G401.6 (cell line): ENCODE results near the gene DMRT1.

Experiments used
- FAIRE-seq: peaks from 2 replicates; lab custom pipeline; 2012; peaks lifted over from hg19 to GRCh38; lab: Jason Lieb, UNC

Gene DMRT1

DNA sequence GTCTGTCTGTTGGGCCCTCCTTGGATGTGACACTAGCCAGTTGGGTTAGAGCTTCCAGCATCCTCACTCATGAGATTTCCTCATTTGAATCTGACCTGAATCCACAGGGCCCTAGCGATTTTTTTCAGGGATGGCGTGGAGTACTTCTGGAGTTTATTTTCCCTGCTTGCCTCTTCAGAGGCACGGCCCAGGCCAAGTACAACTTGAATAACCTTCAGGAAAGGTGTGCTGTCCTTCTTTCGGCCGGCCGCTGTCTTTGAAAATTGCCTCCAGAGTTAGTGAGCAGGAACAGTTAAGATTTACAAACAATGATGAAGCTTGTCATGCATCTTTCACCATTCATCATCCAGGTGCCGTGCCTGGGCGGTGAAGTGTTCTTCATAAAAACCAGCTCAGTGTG is 85.5 kb downstream of the DMRT1 start:
- FAIRE-seq, result no peak

GRCh38 chr9:928363-929042 is 87.0 kb downstream of the DMRT1 start:
- FAIRE-seq, result no peak

DNA sequence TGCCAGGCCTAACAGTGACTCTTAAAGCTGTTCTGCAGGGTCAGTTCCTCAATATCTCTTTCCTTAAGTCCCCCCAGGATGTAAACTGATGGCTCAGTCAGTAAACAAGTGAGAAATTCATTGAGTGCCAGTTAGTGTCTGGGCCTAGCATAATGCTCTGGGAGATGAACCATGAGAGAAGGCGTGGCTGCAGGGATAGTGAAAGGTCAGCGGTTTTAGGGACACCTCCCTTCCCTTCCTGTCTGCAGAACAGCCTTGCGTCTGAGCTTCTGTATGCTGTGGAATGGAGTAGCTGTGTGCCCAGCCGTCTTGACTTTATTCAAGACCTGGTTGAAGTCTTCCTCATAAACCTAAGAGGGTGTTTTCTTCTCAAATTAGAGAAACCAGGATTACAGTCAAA is 88.2 kb downstream of the DMRT1 start:
- FAIRE-seq, result no peak

GRCh38 chr9:933356-933755 is 91.9 kb downstream of the DMRT1 start:
- FAIRE-seq, result no peak

- FAIRE-seq, result no peak
Measured at GRCh38 chr9:935348-935965, 94.0 kb downstream of the DMRT1 start.

- no peak for FAIRE-seq
Measured at GRCh38 chr9:942805-943580, 101.5 kb downstream of the DMRT1 start.

DNA sequence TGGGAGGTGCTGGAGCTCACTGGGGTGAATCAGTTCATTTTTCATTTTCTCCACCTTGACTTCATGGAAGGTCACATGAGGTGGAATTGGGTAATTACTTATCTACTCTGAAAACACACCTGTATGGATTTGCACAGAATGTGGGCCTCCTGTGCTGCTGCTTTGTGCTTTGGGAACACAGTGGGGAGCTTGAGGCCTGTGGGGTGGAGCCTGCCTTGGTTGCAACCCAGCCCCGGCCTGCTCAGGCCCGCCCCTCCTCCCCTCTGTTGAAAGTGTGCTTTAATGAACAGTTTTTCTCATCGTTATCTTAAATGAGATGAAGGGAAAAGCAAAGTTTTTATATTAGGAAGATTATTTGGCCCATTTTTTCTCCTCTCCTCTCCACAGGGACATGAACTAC is 106.5 kb downstream of the DMRT1 start:
- FAIRE-seq, result no peak

- no peak for FAIRE-seq
Measured at GRCh38 chr9:948497-948896, 107.0 kb downstream of the DMRT1 start.

GRCh38 chr9:950139-950538 is 108.6 kb downstream of the DMRT1 start:
- FAIRE-seq, result no peak

- no peak for FAIRE-seq
Measured at GRCh38 chr9:952546-952945, 111.0 kb downstream of the DMRT1 start.

DNA sequence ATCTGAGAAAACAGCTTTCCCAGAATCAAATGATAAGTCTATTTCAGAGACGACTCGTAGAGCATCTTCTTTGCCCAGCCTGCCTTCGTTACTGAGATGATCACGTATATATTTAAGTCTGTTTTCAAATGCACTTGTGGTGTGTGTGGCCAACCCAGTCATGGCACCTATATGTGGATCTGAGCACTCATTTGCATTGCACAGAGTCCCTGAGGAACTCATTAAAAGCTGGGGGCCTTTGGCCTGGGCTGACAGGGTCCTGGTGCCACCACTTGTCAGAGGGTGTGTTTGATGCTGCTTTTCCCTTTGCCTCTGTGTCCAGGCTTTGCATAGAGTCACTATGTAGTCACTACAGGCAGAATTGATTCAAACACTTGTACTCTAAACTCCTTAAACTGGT is 117.6 kb downstream of the DMRT1 start:
- FAIRE-seq, result no peak

- no peak for FAIRE-seq
Measured at GRCh38 chr9:959914-960313, 118.4 kb downstream of the DMRT1 start.

GRCh38 chr9:962023-962422 is 120.5 kb downstream of the DMRT1 start:
- no peak for FAIRE-seq

GRCh38 chr9:965497-965896 is 124.0 kb downstream of the DMRT1 start:
- no peak for FAIRE-seq

- FAIRE-seq, result no peak
Measured at GRCh38 chr9:966870-967269, 125.4 kb downstream of the DMRT1 start.

DNA sequence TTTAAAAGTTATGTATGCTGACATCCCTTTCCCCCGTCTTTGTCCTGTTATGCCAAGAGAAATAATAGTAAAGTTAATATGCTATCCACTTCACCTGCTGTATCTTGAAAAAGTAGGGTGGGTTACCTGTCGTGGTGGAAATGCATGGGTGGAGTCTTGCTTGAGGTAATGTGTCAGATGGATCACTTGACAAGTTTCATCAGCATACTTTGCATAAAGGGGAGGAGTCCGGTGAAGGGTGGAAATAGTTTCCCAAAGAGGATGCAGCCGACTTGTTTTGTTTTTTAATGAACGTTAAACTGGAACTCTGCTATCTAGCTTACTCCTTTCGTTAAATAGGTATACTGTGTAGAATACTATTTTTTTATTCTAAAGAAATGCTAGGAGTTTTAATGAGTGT is 125.9 kb downstream of the DMRT1 start:
- no peak for FAIRE-seq

DNA sequence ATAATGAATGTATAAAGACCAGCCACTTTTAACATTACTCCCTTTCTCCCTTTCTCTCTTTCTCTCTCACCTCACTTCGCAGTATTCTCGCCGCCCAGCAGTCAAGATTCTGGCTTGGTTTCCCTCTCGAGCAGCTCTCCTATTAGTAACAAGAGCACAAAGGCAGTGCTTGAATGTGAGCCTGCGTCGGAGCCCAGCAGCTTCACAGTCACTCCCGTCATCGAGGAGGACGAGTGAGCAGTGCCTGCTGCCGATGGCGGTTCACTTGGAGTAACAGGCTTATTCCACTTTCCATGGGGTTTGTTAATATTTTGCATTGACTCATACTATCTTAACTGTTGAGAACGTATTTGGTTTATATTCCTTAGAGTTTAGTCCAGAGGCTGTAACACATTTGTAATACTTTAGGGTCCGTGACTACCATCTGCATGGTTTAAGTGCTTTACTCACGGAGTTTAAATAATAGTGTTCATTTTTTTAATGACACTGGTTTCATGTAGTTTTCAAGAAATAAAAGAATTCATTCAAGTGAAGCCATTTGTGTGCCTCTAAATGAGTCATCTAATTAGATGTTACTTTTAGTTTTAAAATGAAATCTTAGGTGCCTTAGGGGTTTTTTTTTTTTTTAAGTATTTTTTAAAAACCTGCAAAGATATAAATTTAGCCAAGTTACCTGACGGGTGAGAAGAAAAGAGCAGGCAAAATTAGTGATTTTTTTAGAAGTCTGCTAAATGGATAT is 126.6 kb downstream of the DMRT1 start:
- FAIRE-seq, result no peak

GRCh38 chr9:969310-970150 is 128.0 kb downstream of the DMRT1 start:
- FAIRE-seq, result no peak

DNA sequence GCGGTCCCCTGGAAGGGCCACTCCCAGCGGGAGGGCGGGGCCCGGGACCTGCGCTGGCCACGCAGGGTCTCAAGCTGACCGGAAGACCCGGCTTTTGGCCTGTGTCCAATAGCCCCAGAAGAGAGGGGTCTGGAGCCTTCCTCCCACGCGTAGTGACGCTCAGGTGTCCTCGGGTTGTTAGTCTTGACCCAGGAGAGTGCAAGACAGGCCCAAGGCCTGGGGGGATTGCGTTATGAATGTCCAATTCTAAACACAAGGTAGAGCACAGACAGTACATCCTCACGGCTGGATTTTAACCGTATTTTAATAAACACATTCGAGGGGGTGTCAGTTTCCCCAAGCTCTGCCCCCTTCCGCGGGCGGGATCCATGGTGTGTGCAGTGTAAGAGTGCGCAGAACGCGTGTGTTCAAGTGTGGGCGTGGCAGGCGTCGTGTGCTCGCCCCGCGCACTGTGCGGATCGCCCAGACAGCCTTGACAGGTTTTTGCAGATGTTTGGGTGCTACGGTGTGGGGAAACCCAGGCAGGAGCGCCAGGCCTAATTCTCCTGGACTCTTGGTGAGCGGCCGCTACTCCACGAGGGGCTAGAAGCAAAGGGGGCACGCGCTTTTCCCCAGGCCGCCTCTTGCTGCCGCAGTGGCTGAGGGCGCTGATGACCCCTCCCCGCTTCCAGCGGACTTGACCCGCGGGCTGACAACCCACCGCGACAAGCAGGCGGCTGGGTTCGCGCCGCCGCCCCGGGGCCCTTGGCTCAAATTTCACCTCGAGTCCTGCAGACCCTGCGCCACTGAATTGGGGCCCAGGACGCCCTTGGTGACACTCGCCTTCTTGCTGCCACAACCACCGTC is 128.9 kb downstream of the DMRT1 start:
- FAIRE-seq, result no peak

GRCh38 chr9:971901-972500 is 130.5 kb downstream of the DMRT1 start:
- no peak for FAIRE-seq
